GM19324 (cell line): ENCODE results near the gene GJC1.
"Not testable (repeated sequence)": the region's sequence is repeated elsewhere in the genome, so short reads cannot be mapped to it uniquely, and the experiment has no call there.

Experiments used
- ATAC-seq: cut with Tn5 transposase; IDR thresholded peaks from one replicate; pipeline ENCODE4 v1.9.1; 2021; ENCODE audit warnings: mild to moderate bottlenecking, moderate library complexity; ENCODE audit not compliant: unreplicated experiment, low FRiP score

Gene GJC1

GRCh38 chr17:44763170-44763569, 66.9 kb downstream of the GJC1 start:
- no peak for ATAC-seq

- ATAC-seq = no peak
These were observed 67.9 kb downstream of the GJC1 start for GRCh38 chr17:44761932-44762810.

- ATAC-seq = no peak
These were observed 69.4 kb downstream of the GJC1 start for GRCh38 chr17:44760474-44761308.

- ATAC-seq = no peak
These were observed 70.2 kb downstream of the GJC1 start for GRCh38 chr17:44759916-44760243.

- no peak for ATAC-seq
These were observed 70.8 kb downstream of the GJC1 start for GRCh38 chr17:44759086-44759915.

GRCh38 chr17:44758414-44759085, 71.5 kb downstream of the GJC1 start, which contains the start of gene ADAM11:
TSS of gene ADAM11 (plus strand) at chr17:44758988. CDS start at chr17:44759200, 212 bp downstream.
- ATAC-seq = no peak

- no peak for ATAC-seq
These were observed 72.1 kb downstream of the GJC1 start for GRCh38 chr17:44757918-44758413.

- ATAC-seq = no peak
These were observed 72.8 kb downstream of the GJC1 start for GRCh38 chr17:44757045-44757917.

GRCh38 chr17:44755180-44755579, 74.9 kb downstream of the GJC1 start:
- not testable (repeated sequence) for ATAC-seq

- no peak for ATAC-seq
These were observed 75.8 kb downstream of the GJC1 start for GRCh38 chr17:44754276-44754675.

- no peak for ATAC-seq
These were observed 76.9 kb downstream of the GJC1 start for GRCh38 chr17:44752953-44753861.

- ATAC-seq = no peak
These were observed 78.3 kb downstream of the GJC1 start for GRCh38 chr17:44751806-44752205.

GRCh38 chr17:44751331-44751730, 78.8 kb downstream of the GJC1 start:
- no peak for ATAC-seq

- ATAC-seq = no peak
These were observed 80.1 kb downstream of the GJC1 start for GRCh38 chr17:44749980-44750318.

- no peak for ATAC-seq
These were observed 80.8 kb downstream of the GJC1 start for GRCh38 chr17:44749076-44749979.
